COR-L47 (cell line): ENCODE results near the gene HCN4.

Source experiments
- DNase-seq: peaks from one replicate; lab custom pipeline; 2025; lab: John Stamatoyannopoulos, UW

Gene HCN4

DNA sequence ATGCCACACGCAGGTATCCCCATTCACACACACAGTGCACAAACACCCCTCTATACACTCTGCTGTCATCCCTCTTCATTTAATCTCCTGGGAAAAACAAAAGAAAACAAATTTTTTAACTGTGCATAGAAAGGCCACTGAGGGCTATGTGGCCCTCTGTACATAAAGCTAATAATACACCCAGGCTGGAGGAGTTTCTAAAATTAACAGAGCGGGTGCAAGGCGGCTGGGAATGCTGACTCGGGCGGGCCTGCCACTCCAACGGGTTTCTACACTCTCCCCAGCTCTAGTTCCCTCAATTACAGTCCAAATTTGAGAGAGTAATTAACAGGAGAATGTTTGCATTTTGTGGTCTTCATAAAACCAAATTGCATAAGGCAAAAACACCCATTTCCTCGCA, 23.1 kb downstream of the HCN4 start:
- DNase-seq = peak; percentile 88

DNA sequence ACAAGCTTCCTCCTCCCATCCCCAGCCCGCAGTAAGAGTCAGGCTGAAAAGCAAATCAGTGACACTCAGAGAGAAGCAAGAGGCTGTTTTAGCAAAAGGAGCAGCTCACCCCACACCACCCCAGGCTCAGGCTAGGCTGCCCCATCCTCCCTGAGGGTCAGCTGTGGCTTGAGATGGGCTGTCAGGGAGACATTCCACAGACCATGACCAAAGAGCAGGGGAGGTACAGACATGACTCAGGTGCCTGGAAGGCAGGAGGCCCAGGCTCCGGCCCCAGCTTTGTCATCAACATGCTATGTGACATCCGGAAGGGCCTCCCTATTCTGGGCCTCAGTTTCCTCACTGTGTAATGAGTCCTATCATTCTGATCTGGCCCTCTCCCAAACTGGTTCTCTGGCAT, 24.7 kb downstream of the HCN4 start:
- DNase-seq = no peak

DNA sequence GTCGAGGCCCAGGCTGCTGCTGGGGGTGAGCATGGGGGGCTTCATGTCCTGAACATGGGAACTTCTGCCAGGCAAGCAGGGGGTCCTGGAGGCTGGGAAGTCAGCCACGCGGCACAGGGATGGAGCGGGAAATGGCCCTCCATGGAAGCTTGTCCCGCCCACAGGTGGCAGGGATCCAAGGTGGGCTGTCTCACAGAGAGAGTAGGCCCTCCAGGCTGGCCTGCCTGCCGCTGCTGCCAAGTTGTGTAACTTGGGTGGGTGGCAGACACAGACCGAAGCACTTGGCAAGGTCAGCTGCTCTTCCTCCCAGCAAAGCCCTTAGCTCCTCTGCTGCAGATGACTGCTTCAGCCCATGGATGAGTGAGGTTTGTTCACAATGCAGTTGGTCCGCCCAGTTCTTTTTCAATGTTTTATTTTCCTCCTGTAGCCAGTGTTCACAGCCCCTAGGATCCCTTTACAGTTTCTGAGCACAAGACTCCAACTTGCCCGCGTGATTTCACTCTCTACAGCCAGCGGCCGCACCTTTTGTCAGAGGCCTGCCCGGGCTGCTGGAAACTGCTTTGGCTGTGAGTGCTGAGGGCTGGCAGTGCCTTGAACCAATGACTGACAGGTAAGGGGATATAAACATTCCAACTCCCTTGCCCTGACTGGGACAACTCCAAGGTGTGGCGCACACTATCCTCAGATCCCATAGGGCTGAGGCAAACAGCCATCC, 26.7 kb downstream of the HCN4 start:
- DNase-seq = no peak

DNA sequence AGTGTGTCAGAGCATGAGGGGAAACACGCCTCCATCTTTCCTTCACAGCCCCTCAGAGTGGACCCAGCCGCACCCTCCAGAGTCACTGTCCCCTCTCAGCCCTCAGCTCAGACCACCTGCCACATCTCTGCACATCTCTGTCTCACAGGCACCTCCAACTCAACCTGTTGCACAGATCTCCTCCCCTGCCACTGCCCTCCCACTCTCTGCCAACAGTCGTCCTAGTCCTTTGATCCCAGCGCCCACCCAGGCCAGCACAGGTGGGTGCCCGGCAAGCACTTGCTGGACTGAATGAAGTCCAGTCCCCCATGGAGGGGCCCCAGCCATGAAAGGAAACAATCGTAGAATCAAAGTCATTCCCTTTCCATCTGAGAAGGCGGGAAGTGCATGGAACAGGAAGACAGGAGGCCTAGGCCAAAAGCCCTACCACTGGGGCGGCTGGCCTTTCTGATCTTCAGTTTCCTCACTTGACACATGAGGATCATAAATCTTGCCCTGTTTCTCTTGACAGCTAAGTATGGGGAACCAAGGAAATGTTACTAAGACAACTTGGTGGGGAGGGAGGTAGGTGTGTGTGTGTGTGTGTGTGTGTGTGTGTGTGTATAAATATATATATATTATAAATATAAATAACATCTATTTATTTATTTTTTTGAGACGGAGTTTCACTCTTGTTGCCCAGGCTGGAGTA, 28.1 kb downstream of the HCN4 start:
- DNase-seq = no peak

DNA sequence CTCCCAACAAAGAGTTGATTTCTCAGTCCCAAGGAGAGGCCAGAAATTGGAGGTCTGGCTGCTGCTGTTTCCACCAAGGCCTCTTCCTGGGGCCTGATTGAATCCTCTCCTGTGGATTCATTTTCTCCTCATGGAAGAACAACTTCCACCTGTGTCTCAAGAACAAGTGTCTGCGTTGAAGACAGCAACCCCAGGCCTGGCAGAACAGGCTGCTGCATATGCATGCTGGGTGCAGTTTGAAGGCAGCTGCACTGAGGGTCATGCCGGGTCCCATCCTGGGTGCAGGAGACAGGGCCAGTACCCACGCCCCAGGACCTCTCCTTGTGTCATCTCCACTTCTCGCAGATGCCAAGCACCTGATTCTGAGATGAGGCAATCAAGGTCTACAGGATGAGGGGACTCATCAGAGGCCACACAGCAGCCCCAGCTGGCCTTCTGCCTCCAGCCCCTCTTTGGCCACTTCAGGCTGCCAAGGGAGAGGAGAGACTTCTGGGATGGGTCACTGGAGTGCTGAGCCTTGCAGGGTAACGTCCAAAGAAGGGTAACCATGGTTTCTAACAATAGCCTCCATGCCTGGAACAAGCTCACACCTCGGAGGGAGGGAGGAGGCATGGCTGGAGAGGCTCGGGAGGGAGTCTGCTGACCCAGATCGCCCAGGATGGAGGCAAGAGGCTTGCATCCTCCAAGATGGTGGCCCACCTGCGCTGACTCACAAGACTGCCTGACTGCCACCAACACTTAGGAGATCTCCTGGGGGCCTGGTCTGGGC, 30.0 kb downstream of the HCN4 start:
- DNase-seq = no peak

GRCh38 chr15:73338058-73338457, 30.7 kb downstream of the HCN4 start:
- DNase-seq = no peak

DNA sequence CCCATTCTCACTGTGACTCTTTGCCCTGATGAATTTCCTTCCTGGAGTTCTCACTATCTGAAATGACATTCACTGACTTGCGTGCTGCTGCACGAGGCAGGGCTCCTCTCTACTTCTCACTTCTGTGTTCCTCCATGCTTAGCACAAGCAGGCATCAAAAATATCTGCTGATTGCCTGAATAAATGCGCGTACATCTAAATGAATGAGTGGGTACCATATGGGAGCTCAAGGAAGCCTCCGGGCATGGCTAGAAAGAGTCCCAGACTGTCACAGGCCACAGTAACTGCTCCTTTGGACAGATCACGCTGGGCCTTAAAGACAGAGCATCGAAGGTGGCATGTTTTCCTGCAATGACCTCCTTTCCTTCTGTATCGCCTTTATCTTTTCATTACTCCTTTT, 31.6 kb downstream of the HCN4 start:
- no peak for DNase-seq

- DNase-seq = no peak
These were observed 32.0 kb downstream of the HCN4 start for GRCh38 chr15:73336756-73337155.

GRCh38 chr15:73335471-73335870, 33.3 kb downstream of the HCN4 start:
- no peak for DNase-seq

- DNase-seq = no peak
These were observed 33.7 kb downstream of the HCN4 start for GRCh38 chr15:73335026-73335425.

DNA sequence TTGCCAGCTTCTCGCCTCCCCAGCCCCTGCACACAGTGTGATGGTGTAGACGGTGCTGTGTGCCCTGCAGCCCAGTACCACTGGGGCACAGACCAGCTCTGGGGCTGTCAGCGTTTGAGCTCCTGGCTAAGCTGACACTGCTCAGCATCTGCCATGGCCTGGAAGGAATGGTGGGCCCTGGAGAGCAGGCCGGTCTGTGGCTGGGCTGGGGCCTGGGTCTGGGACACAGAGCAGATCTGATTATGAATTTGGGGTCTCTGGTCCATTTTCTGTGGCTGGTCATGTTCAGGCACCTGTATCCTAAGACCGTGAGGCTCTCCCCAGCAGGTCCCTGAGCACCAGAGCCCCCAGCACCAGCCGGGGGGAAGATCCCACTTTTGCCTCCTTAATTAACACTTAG, 34.7 kb downstream of the HCN4 start:
- DNase-seq = no peak

GRCh38 chr15:73333001-73333400, 35.8 kb downstream of the HCN4 start:
- DNase-seq = no peak

DNA sequence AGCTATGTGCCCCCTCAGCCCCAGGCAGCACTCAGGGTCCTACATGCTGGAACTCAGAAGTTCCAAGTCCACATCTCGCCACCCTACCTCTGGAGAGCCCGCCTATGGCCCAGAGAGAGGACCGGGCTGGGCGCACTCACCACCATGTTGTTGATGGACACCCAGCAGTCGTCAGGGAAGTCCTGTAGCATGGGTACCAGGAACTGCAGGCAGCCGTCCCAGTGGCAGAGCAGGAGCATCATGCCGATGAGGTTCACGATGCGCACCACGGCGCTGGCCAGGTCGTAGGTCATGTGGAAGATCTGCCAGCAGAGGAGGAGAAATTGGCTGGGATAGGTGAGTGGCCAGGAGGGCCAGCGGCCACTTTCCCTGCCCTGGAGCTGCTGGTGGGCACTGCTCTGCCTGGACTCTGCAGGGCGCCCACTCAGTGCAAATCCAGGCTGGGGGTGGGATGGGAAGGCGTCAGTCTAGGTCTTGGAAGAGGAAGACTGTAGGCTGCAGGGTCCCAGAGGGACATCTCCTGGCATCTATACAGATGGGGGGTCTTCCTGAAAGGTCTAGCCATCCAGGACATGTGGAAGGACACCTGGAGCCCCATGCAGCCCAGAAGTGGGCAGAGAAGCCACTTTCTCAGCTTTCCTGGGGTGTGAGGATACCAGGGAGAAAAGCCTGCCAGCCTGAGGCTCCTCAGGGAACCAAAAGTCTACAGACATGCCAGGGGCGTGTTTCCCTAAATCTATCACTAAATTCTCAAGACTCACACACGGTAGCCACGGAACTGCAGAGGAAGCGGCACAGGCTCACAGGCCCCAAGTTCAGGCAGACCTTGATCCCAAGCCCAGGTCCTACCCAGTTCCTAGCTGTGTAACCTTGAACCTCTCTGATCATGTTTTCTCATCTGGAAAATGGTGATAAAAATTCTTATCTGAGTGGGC, 36.5 kb downstream of the HCN4 start:
- DNase-seq = no peak

DNA sequence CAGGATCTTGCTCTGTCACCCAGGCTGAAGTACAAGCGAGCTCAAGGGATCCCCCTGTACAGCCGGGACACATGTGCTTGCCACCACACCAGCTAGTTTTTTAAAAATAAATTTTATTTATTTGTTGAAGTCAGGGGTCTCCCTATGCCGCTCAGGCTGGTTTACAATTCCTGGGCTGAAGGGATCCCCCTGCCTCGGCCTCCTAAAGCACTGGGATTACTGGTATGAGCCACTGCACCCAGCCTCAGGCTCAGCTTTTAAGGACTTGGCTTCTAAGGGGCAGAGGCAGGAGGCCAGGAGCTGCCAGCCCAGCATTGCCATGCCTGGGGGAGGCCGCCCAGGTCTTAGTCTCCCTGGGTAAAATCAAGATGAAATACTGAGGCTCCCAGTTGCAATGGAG, 37.3 kb downstream of the HCN4 start:
- DNase-seq = no peak

GRCh38 chr15:73330206-73331051, 38.3 kb downstream of the HCN4 start:
- DNase-seq = no peak

- DNase-seq = no peak
These were observed 39.1 kb downstream of the HCN4 start for GRCh38 chr15:73329501-73330200.

- no peak for DNase-seq
These were observed 39.8 kb downstream of the HCN4 start for GRCh38 chr15:73328981-73329380.

DNA sequence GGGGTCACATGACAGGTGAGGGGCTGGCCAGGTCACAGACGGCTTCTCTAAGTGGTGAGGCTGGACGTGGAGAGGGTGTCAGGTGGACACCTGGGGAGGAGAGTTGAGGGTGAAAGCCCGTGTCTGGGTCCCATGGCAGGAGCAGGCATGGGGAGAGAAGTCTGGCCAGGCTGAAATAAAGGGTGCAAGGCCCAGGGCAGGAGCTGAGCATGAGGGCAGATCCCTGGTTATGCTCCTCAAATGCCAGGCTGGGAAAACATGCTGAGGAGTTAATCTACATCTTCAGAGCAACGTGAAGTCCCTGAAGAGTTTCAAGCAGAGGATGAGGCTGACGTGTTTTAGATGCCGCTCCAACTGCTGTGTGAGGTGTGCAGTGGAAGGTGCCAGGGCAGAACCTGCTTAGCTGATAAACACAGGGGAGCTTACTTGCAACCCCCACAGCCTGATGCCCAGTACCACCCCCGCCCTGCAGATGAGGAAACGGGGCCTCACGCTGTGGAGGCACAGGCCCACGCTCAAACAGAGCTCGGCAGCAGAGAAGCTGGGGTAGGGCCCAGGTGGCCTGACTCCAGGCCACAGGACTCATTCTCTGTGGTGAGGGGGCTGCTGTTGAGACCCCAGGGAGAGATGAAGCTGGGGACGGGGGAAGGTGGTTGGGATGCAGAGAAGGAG, 40.5 kb downstream of the HCN4 start:
- DNase-seq = no peak

DNA sequence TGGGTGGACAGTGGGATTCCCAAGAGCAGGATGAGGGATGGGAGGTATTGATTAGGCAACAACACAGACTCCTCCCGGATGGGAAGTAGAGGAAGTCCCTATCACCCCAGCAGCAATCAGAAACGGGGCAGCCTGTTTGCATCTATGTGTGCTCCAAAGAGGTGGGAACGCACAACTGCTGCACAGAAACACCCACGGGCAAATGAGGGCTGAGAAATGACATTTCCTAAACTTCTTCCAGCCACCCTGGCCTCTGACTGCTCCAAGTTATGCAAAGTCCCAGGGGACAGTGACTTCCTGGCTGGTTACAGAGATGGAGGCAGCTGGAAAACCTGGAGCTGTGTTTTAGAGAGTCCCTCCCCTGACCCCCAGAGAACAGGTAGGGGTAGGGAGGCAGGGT, 42.6 kb downstream of the HCN4 start:
- DNase-seq = no peak
